Measurements from ENCODE around the gene RAB44. TPM values are rescaled to one million over a fixed set of nuclear protein-coding genes. Genes with fewer than 3 reads are reported as not detected.

The RAB44 gene
- total and polyA plus RNA-seq, 8 donors, result 0.06 to 0.37 (median 0.15) TPM

GRCh38 chr6:36714511-36714910, 16.9 kb downstream of the RAB44 start:
- Histone ChIP-seq H3K4me1 (no peaks in the 10 kb centered on the region), H3K27me3 (no peaks in the 10 kb centered on the region), H3K4me3 (no peak overlapping the region), H3K27ac (no peak overlapping the region), H3K36me3 (peaks cover 0 to 5% of the 10 kb centered on the region in 2 donors), H3K9me3 (no peaks in the 10 kb centered on the region)
- ATAC-seq (no peak), DNase-seq (no peak)
- no peak for TF ChIP-seq CTCF (IDR thresholded peaks at IDR 0.05)
- intact Hi-C loops (cut with DNase I), result no loop called here

- no peak for TF ChIP-seq CTCF (IDR thresholded peaks at IDR 0.05)
- Histone ChIP-seq H3K27ac (no peak overlapping the region), H3K4me3 (no peak overlapping the region), H3K27me3 (no peaks in the 10 kb centered on the region), H3K9me3 (no peaks in the 10 kb centered on the region), H3K36me3 (peaks cover 0 to 5% of the 10 kb centered on the region in 2 donors), H3K4me1 (no peaks in the 10 kb centered on the region)
- intact Hi-C loops (cut with DNase I), result no loop called here
- ATAC-seq (no peak), DNase-seq (no peak)
Observed at GRCh38 chr6:36715469-36715868, 17.8 kb downstream of the RAB44 start.

GRCh38 chr6:36716476-36717093, 19.0 kb downstream of the RAB44 start:
- ATAC-seq, result no peak
- intact Hi-C loops (cut with DNase I), result no loop called here

GRCh38 chr6:36717231-36717825, 19.7 kb downstream of the RAB44 start:
- Histone ChIP-seq H3K4me3 (no peak overlapping the region), H3K9me3 (no peaks in the 10 kb centered on the region), H3K27ac (no peak overlapping the region), H3K4me1 (no peaks in the 10 kb centered on the region), H3K36me3 (peaks cover 0 to 5% of the 10 kb centered on the region in 2 donors), H3K27me3 (no peaks in the 10 kb centered on the region)
- TF ChIP-seq CTCF (IDR thresholded peaks at IDR 0.05), result no peak
- intact Hi-C loops (cut with DNase I), result no loop called here
- ATAC-seq (no peak), DNase-seq (no peak)

More at GRCh38 chr6:36716476-36717093, 19.0 kb downstream of the RAB44 start:
- no peak for TF ChIP-seq CTCF (IDR thresholded peaks at IDR 0.05)
- DNase-seq, result no peak
- Histone ChIP-seq H3K4me1 (no peaks in the 10 kb centered on the region), H3K27ac (no peak overlapping the region), H3K4me3 (no peak overlapping the region), H3K36me3 (peaks cover 0 to 5% of the 10 kb centered on the region in 2 donors), H3K9me3 (no peaks in the 10 kb centered on the region), H3K27me3 (no peaks in the 10 kb centered on the region)

GRCh38 chr6:36717871-36718540, 20.4 kb downstream of the RAB44 start:
- Histone ChIP-seq H3K27me3 (no peaks in the 10 kb centered on the region), H3K4me1 (no peaks in the 10 kb centered on the region), H3K4me3 (no peak overlapping the region), H3K36me3 (peaks cover 0 to 5% of the 10 kb centered on the region in 2 donors), H3K27ac (no peak overlapping the region), H3K9me3 (no peaks in the 10 kb centered on the region)
- DNase-seq (no peak), ATAC-seq (no peak)
- intact Hi-C loops (cut with DNase I), result no loop called here
- no peak for TF ChIP-seq CTCF (IDR thresholded peaks at IDR 0.05)

All from left lung (tissue), 10 donors.